ENCODE measurements around the gene BOD1L1.

BOD1L1 gene

GRCh38 chr4:13656569-13657405 lies 29.3 kb upstream of the BOD1L1 start:
- peak; percentile 66 for TF ChIP-seq CTCF (IDR thresholded peaks at IDR 0.05; ENCODE audit: borderline replicate concordance, insufficient read depth, low read depth, low read length)
- H3K4me3 ChIP-seq (ENCODE audit: low read depth, low read length): no peak overlapping the region

- peak; percentile 92 for TF ChIP-seq CTCF (IDR thresholded peaks at IDR 0.05; ENCODE audit: borderline replicate concordance, insufficient read depth, low read depth, low read length)
- H3K4me3 ChIP-seq (ENCODE audit: low read depth, low read length): peak overlapping the region; percentile 40
Observed at GRCh38 chr4:13654162-13654797, 26.8 kb upstream of the BOD1L1 start.

- no peak for TF ChIP-seq CTCF (IDR thresholded peaks at IDR 0.05; ENCODE audit: borderline replicate concordance, insufficient read depth, low read depth, low read length)
- no peak overlapping the region for H3K4me3 ChIP-seq (ENCODE audit: low read depth, low read length)
Observed at GRCh38 chr4:13653766-13654161, 26.2 kb upstream of the BOD1L1 start.

GRCh38 chr4:13647031-13647430 lies 19.5 kb upstream of the BOD1L1 start:
- TF ChIP-seq CTCF (IDR thresholded peaks at IDR 0.05; ENCODE audit: borderline replicate concordance, insufficient read depth, low read depth, low read length): no peak
- no peak overlapping the region for H3K4me3 ChIP-seq (ENCODE audit: low read depth, low read length)

GRCh38 chr4:13645075-13645474 lies 17.6 kb upstream of the BOD1L1 start:
- peak; percentile 13; the same call in 1 of the 2 replicates for TF ChIP-seq CTCF (IDR thresholded peaks at IDR 0.05; ENCODE audit: borderline replicate concordance, insufficient read depth, low read depth, low read length)
- H3K4me3 ChIP-seq (ENCODE audit: low read depth, low read length): no peak overlapping the region

GRCh38 chr4:13642170-13642950 lies 14.8 kb upstream of the BOD1L1 start:
- H3K4me3 ChIP-seq (ENCODE audit: low read depth, low read length): no peak overlapping the region
- no peak for TF ChIP-seq CTCF (IDR thresholded peaks at IDR 0.05; ENCODE audit: borderline replicate concordance, insufficient read depth, low read depth, low read length)

All from GM12875 (cell line).